ENCODE data around the gene M1AP. TPM values are rescaled to one million over a fixed set of nuclear protein-coding genes. Genes with fewer than 3 reads are reported as not detected.

Gene M1AP
- total and polyA plus RNA-seq, 2 of the 8 experiments (the other 6 are each of a cell fraction or from before 2014, with no cell fraction given) = 4.8 TPM

- no peak overlapping the region for H2BK120ac ChIP-seq (replicated peaks; ENCODE audit: low read depth, low read length)
- no peak overlapping the region for H4K5ac ChIP-seq (ENCODE audit: insufficient read length, low read depth, low read length)
- no peak overlapping the region for H3K27ac ChIP-seq (ENCODE audit: low read depth, low read length)
- DNase-seq (ENCODE audit: low read depth in 1 of 2, low spot score in 2 of 2) (no peak), FAIRE-seq (no peak)
- H2BK15ac ChIP-seq (ENCODE audit: low read length) = no peak overlapping the region
- H3K79me1 ChIP-seq (ENCODE audit: low read depth, low read length) = no peaks in the 10 kb centered on the region
- CTCF ChIA-PET (ENCODE audit: partially characterized antibody) = interaction anchor here (0.7 kb wide), 1 partner anchor 10 kb away, joined by 3 read pairs; no protein-coding TSS in a partner anchor
- POLR2A ChIA-PET (ENCODE audit: partially characterized antibody) = no interaction called here
- no peak overlapping the region for H4K8ac ChIP-seq (ENCODE audit: extremely low read depth, insufficient read depth, low read length)
- no peak overlapping the region for H4K91ac ChIP-seq (replicated peaks; ENCODE audit: insufficient read length, low read length)
- no peaks in the 10 kb centered on the region for H3K79me2 ChIP-seq (ENCODE audit: control insufficient read depth in 1 of 2, insufficient read depth in 2 of 2, low read length in 2 of 2)
- H3K27me3 ChIP-seq (replicated peaks in 1 of 4; ENCODE audit: control insufficient read depth in 3 of 4, extremely low read depth in 1 of 4, insufficient read depth in 3 of 4, low read length in 3 of 4) = no peaks in the 10 kb centered on the region
- H3K4me3 ChIP-seq (ENCODE audit: extremely low read depth in 1 of 4, insufficient read depth in 2 of 4, low read depth in 3 of 4, low read length in 4 of 4) = no peak overlapping the region
- H3K4ac ChIP-seq (replicated peaks; ENCODE audit: insufficient read length, low read depth, low read length) = no peak overlapping the region
- no peak for TF ChIP-seq CBX8 (IDR thresholded peaks at IDR 0.05; ENCODE audit: borderline replicate concordance, low read depth, low read length)
- TF ChIP-seq CHD2 (IDR thresholded peaks at IDR 0.05; ENCODE audit: low read length) = no peak
- TF ChIP-seq CTBP2 (IDR thresholded peaks at IDR 0.05; ENCODE audit: borderline replicate concordance, insufficient read depth, insufficient read length, low read length) = no peak
- TF ChIP-seq TAF7 (optimal IDR thresholded peaks at IDR 0.05; ENCODE audit: borderline replicate concordance, low read depth, low read length) = no peak
- TF ChIP-seq FOSL1 (IDR thresholded peaks at IDR 0.05; ENCODE audit: insufficient read depth, low read depth, low read length) = no peak
- no peak for TF ChIP-seq SP4 (IDR thresholded peaks at IDR 0.05; ENCODE audit: low read length)
- TF ChIP-seq MAX (IDR thresholded peaks at IDR 0.05) = no peak
- no peak for TF ChIP-seq SIX5 (IDR thresholded peaks at IDR 0.05; ENCODE audit: low read depth, low read length)
- no peak overlapping the region for H2AK5ac ChIP-seq (ENCODE audit: low read depth, low read length)
- no peaks in the 10 kb centered on the region for H3K9me3 ChIP-seq (ENCODE audit: insufficient read depth in 2 of 2, low read depth in 1 of 2, low read length in 1 of 2)
- H3K14ac ChIP-seq (ENCODE audit: insufficient read length) = no peak overlapping the region
- H3K9ac ChIP-seq (replicated peaks in 1 of 4; ENCODE audit: extremely low read depth in 1 of 4, low read depth in 3 of 4, low read length in 3 of 4) = no peak overlapping the region
- H2BK12ac ChIP-seq (ENCODE audit: low read depth, low read length) = no peak overlapping the region
- no peak overlapping the region for H2AFZ ChIP-seq (ENCODE audit: low read length)
- 0 out of 2 replicates have a peak, but pooled peaks cover 1% of the 10 kb centered on the region for H3K23me2 ChIP-seq (ENCODE audit: low read depth, low read length)
- no peak overlapping the region for H3K18ac ChIP-seq (ENCODE audit: extremely low read depth, low read length)
- H3K23ac ChIP-seq (ENCODE audit: insufficient read length) = no peak overlapping the region
- no peaks in the 10 kb centered on the region for H4K20me1 ChIP-seq (replicated peaks in 1 of 2; ENCODE audit: control insufficient read depth in 1 of 2, insufficient read depth in 2 of 2, low read length in 2 of 2)
- H3K56ac ChIP-seq (replicated peaks; ENCODE audit: insufficient read length, low read depth, low read length) = no peak overlapping the region
- no peak overlapping the region for H2BK20ac ChIP-seq (ENCODE audit: low read length)
- H3K36me3 ChIP-seq (ENCODE audit: control insufficient read depth in 2 of 4, insufficient read depth in 4 of 4, low read length in 3 of 4) = no peaks in the 10 kb centered on the region
- no peaks in the 10 kb centered on the region for H3K4me1 ChIP-seq (replicated peaks in 1 of 4; ENCODE audit: control insufficient read depth in 3 of 4, insufficient read depth in 4 of 4, low read length in 3 of 4)
- no peak overlapping the region for H2BK5ac ChIP-seq (ENCODE audit: low read depth, low read length)
- 84% methylated on average over 5 of the region's 5 CpGs; no CpG with 5 or more reads in 1 of the 2 experiments for WGBS, 2 experiments (ENCODE audit: extremely low coverage in 1 of 2, insufficient coverage in 1 of 2, insufficient read length in 1 of 2, insufficient replicate concordance in 2 of 2, low coverage in 1 of 2, low lambda C conversion rate in 2 of 2, missing lambda C conversion rate in 1 of 2)
- H3K4me2 ChIP-seq (ENCODE audit: insufficient read depth in 1 of 2, low read depth in 2 of 2, low read length in 2 of 2) = no peak overlapping the region
Measured at GRCh38 chr2:74619651-74620297, 28.4 kb downstream of the M1AP start.
